Measurements from ENCODE around the gene GREB1L.

GRCh38 chr18:21267400-21267799 is 25.4 kb downstream of the GREB1L start:
- TF ChIP-seq MAX (IDR thresholded peaks at IDR 0.05; ENCODE audit: low read depth, low read length) = no peak
- no peak for TF ChIP-seq RAD51 (IDR thresholded peaks at IDR 0.05)
- TF ChIP-seq EZH2 (IDR thresholded peaks at IDR 0.05; ENCODE audit: borderline replicate concordance, control insufficient read depth, low read depth, low read length) = no peak
- TF ChIP-seq CTCF (IDR thresholded peaks at IDR 0.05 in 2 of 3, conservative IDR thresholded peaks at IDR 0.05 in 1 of 3; ENCODE audit: control insufficient read depth in 2 of 3, extremely low read depth in 1 of 3, insufficient read depth in 1 of 3, low read depth in 3 of 3, low read length in 3 of 3) = no peak
- TF ChIP-seq PAX5 (IDR thresholded peaks at IDR 0.05; ENCODE audit: borderline replicate concordance, low read depth, low read length) = no peak
- no peak for TF ChIP-seq REST (IDR thresholded peaks at IDR 0.05; ENCODE audit: low read depth, low read length)
- no peak for TF ChIP-seq MYC (IDR thresholded peaks at IDR 0.05; ENCODE audit: insufficient read depth, insufficient read length, insufficient replicate concordance, low read length, severe bottlenecking)

Data from GM12878 (cell line).